HG03108 (cell line): ENCODE data around the gene RBPMS2.
"Not testable (repeated sequence)": the region's sequence is repeated elsewhere in the genome, so short reads cannot be mapped to it uniquely, and the experiment has no call there.

Source experiments
- ATAC-seq: cut with Tn5 transposase; IDR thresholded peaks from one replicate; pipeline ENCODE4 v1.9.1; 2021; ENCODE audit warnings: moderate library complexity; ENCODE audit not compliant: unreplicated experiment

Gene RBPMS2

GRCh38 chr15:64754663-64755426 lies 20.5 kb downstream of the RBPMS2 start:
- ATAC-seq, result peak; percentile 65

- ATAC-seq, result no peak
These were observed 21.8 kb downstream of the RBPMS2 start for GRCh38 chr15:64753480-64754185.

- no peak for ATAC-seq
These were observed 23.9 kb downstream of the RBPMS2 start for GRCh38 chr15:64751464-64751863.

GRCh38 chr15:64749999-64750657 lies 25.3 kb downstream of the RBPMS2 start:
- ATAC-seq, result no peak

- ATAC-seq, result no peak
These were observed 26.2 kb downstream of the RBPMS2 start for GRCh38 chr15:64749167-64749566.

GRCh38 chr15:64748251-64748650 lies 27.1 kb downstream of the RBPMS2 start:
- no peak for ATAC-seq

GRCh38 chr15:64747578-64747977 lies 27.8 kb downstream of the RBPMS2 start:
- ATAC-seq, result no peak

GRCh38 chr15:64746921-64747320 lies 28.5 kb downstream of the RBPMS2 start:
- no peak for ATAC-seq

- ATAC-seq, result no peak
These were observed 29.0 kb downstream of the RBPMS2 start for GRCh38 chr15:64746356-64746755.

- ATAC-seq, result no peak
These were observed 31.7 kb downstream of the RBPMS2 start for GRCh38 chr15:64743691-64744090.

- no peak for ATAC-seq
These were observed 32.5 kb downstream of the RBPMS2 start for GRCh38 chr15:64742921-64743320.

GRCh38 chr15:64742385-64742784 lies 33.0 kb downstream of the RBPMS2 start:
- no peak for ATAC-seq

GRCh38 chr15:64741708-64742107 lies 33.7 kb downstream of the RBPMS2 start:
- not testable (repeated sequence) for ATAC-seq

- no peak for ATAC-seq
These were observed 34.8 kb downstream of the RBPMS2 start for GRCh38 chr15:64740311-64741170.

GRCh38 chr15:64739577-64740143 lies 35.7 kb downstream of the RBPMS2 start:
- no peak for ATAC-seq

GRCh38 chr15:64739156-64739555 lies 36.2 kb downstream of the RBPMS2 start:
- no peak for ATAC-seq

- no peak for ATAC-seq
These were observed 36.9 kb downstream of the RBPMS2 start for GRCh38 chr15:64738226-64739095.

GRCh38 chr15:64732156-64732860 lies 43.1 kb downstream of the RBPMS2 start:
- no peak for ATAC-seq

- no peak for ATAC-seq
These were observed 43.6 kb downstream of the RBPMS2 start for GRCh38 chr15:64731805-64732151.
